ENCODE measurements around the gene DHX8. TPM values are rescaled to one million over a fixed set of nuclear protein-coding genes. Genes with fewer than 3 reads are reported as not detected.

DHX8 gene
- total RNA-seq, 2 donors from 2014 or later, result 37.2 to 43.6 TPM

DNA sequence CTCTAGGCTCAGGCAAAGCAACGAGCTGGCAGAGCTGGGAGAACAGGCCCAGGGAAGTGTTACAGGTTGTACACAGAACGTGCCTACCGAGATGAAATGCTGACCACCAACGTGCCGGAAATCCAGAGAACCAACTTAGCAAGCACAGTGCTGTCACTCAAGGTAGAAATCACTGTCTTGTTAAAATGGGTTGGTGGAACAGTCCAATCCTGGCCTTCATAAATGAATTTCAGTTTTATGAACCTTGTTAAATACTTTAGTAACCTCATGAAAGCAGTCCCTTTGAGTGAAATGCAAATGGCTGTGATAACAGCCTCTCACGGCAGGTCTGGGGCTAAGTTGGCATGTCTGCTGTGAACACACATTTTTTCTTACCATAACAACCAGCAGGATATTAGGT is 33.4 kb downstream of the DHX8 start:
- DNase-seq (ENCODE audit: low spot score) (no peak), ATAC-seq (ENCODE audit: insufficient number of reproducible peaks, low FRiP score, low read depth) (no peak)
- H3K27ac ChIP-seq, result peak overlapping the region; percentile 39 to 66
- peaks cover 8 to 22% of the 10 kb centered on the region in 2 donors for H3K4me1 ChIP-seq (ENCODE audit: control insufficient read depth in 1 of 2, low read depth in 2 of 2)
- H3K4me3 ChIP-seq, result no peak overlapping the region
- H3K27me3 ChIP-seq (replicated peaks; ENCODE audit: insufficient read depth), result no peaks in the 10 kb centered on the region
- no peaks in the 10 kb centered on the region for H3K9me3 ChIP-seq
- peaks cover 47% of the 10 kb centered on the region for H3K36me3 ChIP-seq
- TF ChIP-seq, protein P1, sequence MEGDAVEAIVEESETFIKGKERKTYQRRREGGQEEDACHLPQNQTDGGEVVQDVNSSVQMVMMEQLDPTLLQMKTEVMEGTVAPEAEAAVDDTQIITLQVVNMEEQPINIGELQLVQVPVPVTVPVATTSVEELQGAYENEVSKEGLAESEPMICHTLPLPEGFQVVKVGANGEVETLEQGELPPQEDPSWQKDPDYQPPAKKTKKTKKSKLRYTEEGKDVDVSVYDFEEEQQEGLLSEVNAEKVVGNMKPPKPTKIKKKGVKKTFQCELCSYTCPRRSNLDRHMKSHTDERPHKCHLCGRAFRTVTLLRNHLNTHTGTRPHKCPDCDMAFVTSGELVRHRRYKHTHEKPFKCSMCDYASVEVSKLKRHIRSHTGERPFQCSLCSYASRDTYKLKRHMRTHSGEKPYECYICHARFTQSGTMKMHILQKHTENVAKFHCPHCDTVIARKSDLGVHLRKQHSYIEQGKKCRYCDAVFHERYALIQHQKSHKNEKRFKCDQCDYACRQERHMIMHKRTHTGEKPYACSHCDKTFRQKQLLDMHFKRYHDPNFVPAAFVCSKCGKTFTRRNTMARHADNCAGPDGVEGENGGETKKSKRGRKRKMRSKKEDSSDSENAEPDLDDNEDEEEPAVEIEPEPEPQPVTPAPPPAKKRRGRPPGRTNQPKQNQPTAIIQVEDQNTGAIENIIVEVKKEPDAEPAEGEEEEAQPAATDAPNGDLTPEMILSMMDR (IDR thresholded peaks at IDR 0.05), result no peak

DNA sequence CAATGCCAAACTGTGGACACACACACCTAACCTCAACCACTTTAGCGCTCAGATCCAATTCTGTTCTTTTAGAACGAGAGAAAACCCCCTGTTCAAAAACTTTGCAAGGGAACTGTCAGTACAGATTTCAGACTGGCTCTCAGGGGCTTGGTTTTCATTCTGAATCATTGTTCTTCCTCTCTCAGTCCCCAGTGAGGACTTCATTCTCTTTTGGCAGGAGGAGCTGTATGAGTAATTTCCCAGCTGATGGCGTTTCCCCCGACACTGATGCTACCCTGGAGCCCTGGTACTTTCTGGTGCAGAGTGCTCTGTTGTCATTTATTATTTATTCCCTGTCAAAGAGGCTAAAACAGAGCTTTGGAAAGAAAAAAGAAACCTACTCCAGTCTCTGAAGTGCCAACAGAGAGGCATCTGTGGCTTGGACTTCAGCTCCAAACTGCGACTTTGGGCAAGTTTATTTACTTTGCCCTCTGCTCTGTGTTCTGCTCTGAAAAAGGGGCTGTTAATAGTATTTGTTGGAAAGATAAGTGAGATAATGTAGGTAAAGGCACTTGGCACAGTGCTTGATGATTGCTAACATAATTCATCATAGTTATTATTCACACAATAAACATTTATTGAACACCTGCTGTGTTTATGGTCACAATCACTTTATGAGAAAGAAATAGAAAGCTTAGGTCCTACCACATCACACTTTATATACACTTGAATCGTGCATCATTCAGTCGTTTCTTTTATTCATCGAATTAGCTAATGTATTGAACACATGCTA is 34.0 kb downstream of the DHX8 start:
- no peaks in the 10 kb centered on the region for H3K9me3 ChIP-seq
- peaks cover 49% of the 10 kb centered on the region for H3K36me3 ChIP-seq
- peaks cover 8 to 22% of the 10 kb centered on the region in 2 donors for H3K4me1 ChIP-seq (ENCODE audit: control insufficient read depth in 1 of 2, low read depth in 2 of 2)
- H3K27me3 ChIP-seq (replicated peaks; ENCODE audit: insufficient read depth), result no peaks in the 10 kb centered on the region
- ATAC-seq (ENCODE audit: insufficient number of reproducible peaks, low FRiP score, low read depth) (no peak), DNase-seq (ENCODE audit: low spot score) (no peak)
- H3K27ac ChIP-seq, result peak overlapping the region; percentile 39 to 66
- H3K4me3 ChIP-seq, result no peak overlapping the region
- TF ChIP-seq, protein P1 (IDR thresholded peaks at IDR 0.05), result no peak

DNA sequence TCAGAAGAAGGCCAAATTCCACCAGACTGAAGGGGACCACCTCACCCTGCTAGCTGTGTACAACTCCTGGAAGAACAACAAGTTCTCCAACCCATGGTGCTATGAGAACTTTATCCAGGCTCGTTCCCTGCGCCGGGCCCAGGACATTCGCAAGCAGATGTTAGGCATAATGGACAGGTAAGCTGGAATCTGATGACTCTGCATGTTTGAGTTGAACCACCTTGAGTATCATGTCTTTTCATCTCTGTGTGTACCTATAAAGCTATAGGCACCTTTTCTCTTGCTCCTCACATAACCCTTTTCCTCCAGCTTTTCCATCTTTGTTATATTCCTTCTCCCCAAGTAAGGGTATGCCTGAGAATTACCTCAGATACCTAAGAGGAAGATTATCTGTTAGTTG is 37.6 kb downstream of the DHX8 start:
- no peaks in the 10 kb centered on the region for H3K27me3 ChIP-seq (replicated peaks; ENCODE audit: insufficient read depth)
- peaks cover 58% of the 10 kb centered on the region for H3K36me3 ChIP-seq
- no peak for DNase-seq (ENCODE audit: low spot score)

DNA sequence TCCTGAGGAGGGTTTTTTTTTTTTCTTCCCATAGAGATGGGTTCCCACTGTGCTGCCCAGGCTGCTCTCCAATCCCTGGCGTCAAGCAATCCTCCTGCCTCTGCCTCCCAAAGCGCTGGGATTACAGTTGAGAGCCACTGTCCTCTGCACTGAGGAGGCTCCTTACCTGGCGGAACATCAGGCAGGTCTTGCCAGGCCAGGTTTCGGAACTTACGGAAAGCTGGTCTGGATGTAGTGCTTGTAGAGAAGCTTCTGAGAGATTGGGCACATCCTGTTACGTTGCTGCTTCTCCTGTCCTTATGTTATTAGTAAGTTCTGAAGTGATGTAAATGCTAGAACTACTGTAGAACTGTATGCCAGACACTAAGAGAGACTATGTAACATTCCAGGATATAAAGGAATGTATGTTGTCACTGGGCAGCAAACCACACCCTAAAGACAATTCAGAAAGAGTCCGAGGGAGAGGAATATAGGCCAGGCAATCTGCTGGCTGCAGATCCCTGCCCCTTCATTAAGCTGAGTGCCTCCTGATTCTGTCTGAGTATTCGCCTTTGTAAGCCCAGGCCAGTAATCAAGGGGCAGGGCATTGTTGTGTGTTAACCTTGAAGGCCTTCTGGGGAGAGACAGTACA is 41.3 kb downstream of the DHX8 start:
- no peak overlapping the region for H3K27ac ChIP-seq
- TF ChIP-seq, protein P1 (IDR thresholded peaks at IDR 0.05), result no peak

More for the DNA sequence above, 37.6 kb downstream of the DHX8 start:
- Histone ChIP-seq H3K9me3 (no peaks in the 10 kb centered on the region), H3K4me3 (no peak overlapping the region), H3K4me1 (ENCODE audit: control insufficient read depth in 1 of 2, low read depth in 2 of 2) (peaks cover 0 to 10% of the 10 kb centered on the region in 2 donors), H3K27ac (no peak overlapping the region)
- TF ChIP-seq, protein P1 (IDR thresholded peaks at IDR 0.05), result no peak
- no peak for ATAC-seq (ENCODE audit: insufficient number of reproducible peaks, low FRiP score, low read depth)

DNA sequence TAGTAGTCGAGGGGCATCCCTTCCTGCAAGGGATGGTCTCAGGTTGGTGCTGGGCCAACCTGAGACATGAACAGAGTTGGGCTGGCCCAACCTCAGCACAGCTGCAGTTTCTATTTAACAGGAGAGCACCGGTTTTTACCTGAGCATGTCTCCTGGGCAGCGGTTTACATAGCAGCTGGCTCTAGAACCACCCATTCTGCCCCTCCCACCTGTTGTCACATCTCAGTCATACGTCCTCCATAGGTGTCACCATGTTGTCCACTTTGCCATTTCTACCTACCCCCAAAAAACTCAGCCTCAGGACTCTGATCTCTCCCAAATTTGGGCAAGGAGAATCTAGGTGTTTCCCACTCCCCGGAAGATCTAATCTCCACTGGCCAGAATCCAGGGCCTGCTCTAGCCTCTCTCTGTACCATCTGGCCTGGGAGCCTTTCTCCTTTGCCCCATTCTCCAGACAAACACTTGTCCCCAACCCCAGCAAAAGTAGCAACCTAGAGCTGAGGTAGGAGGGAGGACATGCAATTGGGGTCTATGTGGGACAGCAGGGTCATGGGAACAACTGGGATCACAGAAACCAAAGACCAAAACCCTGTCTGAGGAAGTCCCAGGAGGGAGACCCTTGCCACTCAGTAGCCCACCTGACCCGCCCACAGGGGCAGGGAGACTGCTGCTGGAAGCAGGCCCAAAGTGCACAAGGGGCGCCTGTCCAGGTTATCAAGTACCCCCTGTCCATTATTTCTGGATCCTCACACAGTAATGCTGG is 43.3 kb downstream of the DHX8 start:
- Histone ChIP-seq H3K4me3 (no peak overlapping the region), H3K4me1 (ENCODE audit: control insufficient read depth in 1 of 2, low read depth in 2 of 2) (peaks cover 4 to 16% of the 10 kb centered on the region in 2 donors), H3K27me3 (replicated peaks; ENCODE audit: insufficient read depth) (no peaks in the 10 kb centered on the region), H3K27ac (no peak overlapping the region), H3K9me3 (no peaks in the 10 kb centered on the region), H3K36me3 (peaks cover 24% of the 10 kb centered on the region)
- ATAC-seq (ENCODE audit: insufficient number of reproducible peaks, low FRiP score, low read depth) (no peak), DNase-seq (ENCODE audit: low spot score) (no peak)
- TF ChIP-seq, protein P1 (IDR thresholded peaks at IDR 0.05), result no peak

More for the DNA sequence above, 41.3 kb downstream of the DHX8 start:
- Histone ChIP-seq H3K9me3 (no peaks in the 10 kb centered on the region), H3K27me3 (replicated peaks; ENCODE audit: insufficient read depth) (no peaks in the 10 kb centered on the region), H3K4me3 (no peak overlapping the region), H3K4me1 (ENCODE audit: control insufficient read depth in 1 of 2, low read depth in 2 of 2) (peaks cover 3 to 4% of the 10 kb centered on the region in 2 donors), H3K36me3 (peaks cover 42% of the 10 kb centered on the region)
- DNase-seq (ENCODE audit: low spot score) (no peak), ATAC-seq (ENCODE audit: insufficient number of reproducible peaks, low FRiP score, low read depth) (no peak)
